ENCODE measurements around the gene CACHD1. TPM values are rescaled to one million over a fixed set of nuclear protein-coding genes. Genes with fewer than 3 reads are reported as not detected.

CACHD1 gene
- total RNA-seq, 1 experiment from 2014 or later, result 16.6 TPM

GRCh38 chr1:64651841-64652240, 181.9 kb downstream of the CACHD1 start:
- DNase-seq, result no peak
- H3K36me3 Mint-ChIP-seq (ENCODE audit: insufficient read depth, unreplicated experiment), result peaks cover 4% of the 10 kb centered on the region
- no peak for TF ChIP-seq CTCF (IDR thresholded peaks at IDR 0.05; ENCODE audit: insufficient read depth in 1 of 2, low read depth in 1 of 2, low read length in 1 of 2, severe bottlenecking in 1 of 2, unreplicated experiment in 1 of 2)
- Histone ChIP-seq H3K4me3 (ENCODE audit: low read depth, low read length) (no peak overlapping the region), H3K27me3 (replicated peaks; ENCODE audit: control insufficient read depth, insufficient read depth, low read length) (no peaks in the 10 kb centered on the region), H3K4me1 (no peaks in the 10 kb centered on the region), H3K36me3 (ENCODE audit: control insufficient read depth, insufficient read depth, low read length) (no peaks in the 10 kb centered on the region), H3K9me3 (no peaks in the 10 kb centered on the region)
- no peaks in the 10 kb centered on the region for H3K9me3 Mint-ChIP-seq (ENCODE audit: unreplicated experiment)
- H3K4me1 Mint-ChIP-seq (ENCODE audit: low read depth, unreplicated experiment), result no peaks in the 10 kb centered on the region
- no peaks in the 10 kb centered on the region for H3K27me3 Mint-ChIP-seq (ENCODE audit: insufficient read depth, unreplicated experiment)
- no TSS peak for BruUV-seq (replicated peaks)
- no peak overlapping the region for H3K4me3 Mint-ChIP-seq (ENCODE audit: unreplicated experiment)
- CTCF ChIA-PET, result no interaction called here
- no peak overlapping the region for H3K27ac Mint-ChIP-seq (ENCODE audit: unreplicated experiment)
- intact Hi-C loops (cut with micrococcal nuclease; ENCODE audit: unreplicated experiment), result loop anchor here (10.0 kb wide), 2 partner anchors 87 to 147 kb away; no protein-coding TSS in a partner anchor
- POLR2A ChIA-PET, result no interaction called here

- Mint-ChIP-seq H3K4me3 (ENCODE audit: unreplicated experiment) (no peak overlapping the region), H3K27ac (ENCODE audit: unreplicated experiment) (no peak overlapping the region), H3K36me3 (ENCODE audit: insufficient read depth, unreplicated experiment) (no peaks in the 10 kb centered on the region), H3K4me1 (ENCODE audit: low read depth, unreplicated experiment) (peaks cover under 1% of the 10 kb centered on the region), H3K9me3 (ENCODE audit: unreplicated experiment) (no peaks in the 10 kb centered on the region), H3K27me3 (ENCODE audit: insufficient read depth, unreplicated experiment) (no peaks in the 10 kb centered on the region)
- TF ChIP-seq CTCF (IDR thresholded peaks at IDR 0.05; ENCODE audit: insufficient read depth in 1 of 2, low read depth in 1 of 2, low read length in 1 of 2, severe bottlenecking in 1 of 2, unreplicated experiment in 1 of 2), result no peak
- POLR2A ChIA-PET, result no interaction called here
- H3K27me3 ChIP-seq (replicated peaks; ENCODE audit: control insufficient read depth, insufficient read depth, low read length), result no peaks in the 10 kb centered on the region
- BruUV-seq (replicated peaks), result no TSS peak
- H3K36me3 ChIP-seq (ENCODE audit: control insufficient read depth, insufficient read depth, low read length), result no peaks in the 10 kb centered on the region
- no peaks in the 10 kb centered on the region for H3K9me3 ChIP-seq
- CTCF ChIA-PET, result no interaction called here
- intact Hi-C loops (cut with micrococcal nuclease; ENCODE audit: unreplicated experiment), result loop anchor here (10.0 kb wide), 2 partner anchors 89 to 149 kb away; no protein-coding TSS in a partner anchor
- DNase-seq, result no peak
- peaks cover 9% of the 10 kb centered on the region for H3K4me1 ChIP-seq
- no peak overlapping the region for H3K4me3 ChIP-seq (ENCODE audit: low read depth, low read length)
Observed at GRCh38 chr1:64653466-64653865, 183.5 kb downstream of the CACHD1 start.

GRCh38 chr1:64654519-64655341, 184.8 kb downstream of the CACHD1 start:
- CTCF ChIA-PET, result interaction anchor here (1.2 kb wide), 1 partner anchor 155 kb away, joined by 3 read pairs; no protein-coding TSS in a partner anchor

More at GRCh38 chr1:64654519-64655341, 184.8 kb downstream of the CACHD1 start:
- Mint-ChIP-seq H3K4me1 (ENCODE audit: low read depth, unreplicated experiment) (peaks cover 12% of the 10 kb centered on the region), H3K27me3 (ENCODE audit: insufficient read depth, unreplicated experiment) (no peaks in the 10 kb centered on the region), H3K27ac (ENCODE audit: unreplicated experiment) (no peak overlapping the region), H3K36me3 (ENCODE audit: insufficient read depth, unreplicated experiment) (no peaks in the 10 kb centered on the region), H3K4me3 (ENCODE audit: unreplicated experiment) (no peak overlapping the region), H3K9me3 (ENCODE audit: unreplicated experiment) (no peaks in the 10 kb centered on the region)
- no peak for TF ChIP-seq CTCF (IDR thresholded peaks at IDR 0.05; ENCODE audit: insufficient read depth in 1 of 2, low read depth in 1 of 2, low read length in 1 of 2, severe bottlenecking in 1 of 2, unreplicated experiment in 1 of 2)
- H3K27me3 ChIP-seq (replicated peaks; ENCODE audit: control insufficient read depth, insufficient read depth, low read length), result no peaks in the 10 kb centered on the region
- H3K36me3 ChIP-seq (ENCODE audit: control insufficient read depth, insufficient read depth, low read length), result no peaks in the 10 kb centered on the region
- POLR2A ChIA-PET, result no interaction called here
- no peaks in the 10 kb centered on the region for H3K9me3 ChIP-seq
- intact Hi-C loops (cut with micrococcal nuclease; ENCODE audit: unreplicated experiment), result loop anchor here (10.0 kb wide), 2 partner anchors 90 to 150 kb away; no protein-coding TSS in a partner anchor
- peaks cover 22% of the 10 kb centered on the region for H3K4me1 ChIP-seq
- no TSS peak for BruUV-seq (replicated peaks)
- no peak for DNase-seq
- no peak overlapping the region for H3K4me3 ChIP-seq (ENCODE audit: low read depth, low read length)
